ENCODE results near the gene FHIT. TPM values are rescaled to one million over a fixed set of nuclear protein-coding genes. Genes with fewer than 3 reads are reported as not detected.

The FHIT gene
- total and polyA plus RNA-seq, 2 of the 4 experiments (the other 2 are of a cell fraction): 0.07 TPM; not detected in 1

- no peak overlapping the region for H3K18ac ChIP-seq (ENCODE audit: low read depth, low read length)
- CTCF ChIA-PET: no interaction called here
- H3K23ac ChIP-seq (ENCODE audit: low read depth, low read length): no peak overlapping the region
- H3K27ac ChIP-seq (ENCODE audit: insufficient read depth, low read length): no peak overlapping the region
- BruUV-seq (replicated peaks): no TSS peak
- POLR2A ChIA-PET (ENCODE audit: unreplicated experiment): no interaction called here
- in situ Hi-C loops (cut with MboI; ENCODE audit: low sequenced_read_pairs) (no loop called here), intact Hi-C loops (cut with micrococcal nuclease) (no loop called here), dilution Hi-C loops (cut with HindIII; ENCODE audit: low sequenced_read_pairs, unreplicated experiment) (no loop called here)
- H3K27me3 ChIP-seq (ENCODE audit: control insufficient read depth, insufficient read depth, low read length): no peaks in the 10 kb centered on the region
- H3K4ac ChIP-seq (ENCODE audit: low read depth, low read length): no peak overlapping the region
- H3K36me3 ChIP-seq (ENCODE audit: control insufficient read depth, insufficient read depth, low read length): no peaks in the 10 kb centered on the region
- H4K20me1 ChIP-seq (ENCODE audit: insufficient read depth, low read length): no peaks in the 10 kb centered on the region
- H3K4me1 ChIP-seq (ENCODE audit: control insufficient read depth, insufficient read depth, low read length): no peaks in the 10 kb centered on the region
- TF ChIP-seq BHLHE40 (IDR thresholded peaks at IDR 0.05; ENCODE audit: low read depth, low read length) (no peak), RCOR1 (IDR thresholded peaks at IDR 0.05; ENCODE audit: insufficient replicate concordance, low read length) (no peak), CHD1 (IDR thresholded peaks at IDR 0.05; ENCODE audit: low read depth, low read length) (no peak), MXI1 (IDR thresholded peaks at IDR 0.05; ENCODE audit: borderline replicate concordance, low read depth, low read length) (no peak), MAFK (IDR thresholded peaks at IDR 0.05; ENCODE audit: low read depth, low read length) (no peak)
- TF ChIP-seq, protein P1, sequence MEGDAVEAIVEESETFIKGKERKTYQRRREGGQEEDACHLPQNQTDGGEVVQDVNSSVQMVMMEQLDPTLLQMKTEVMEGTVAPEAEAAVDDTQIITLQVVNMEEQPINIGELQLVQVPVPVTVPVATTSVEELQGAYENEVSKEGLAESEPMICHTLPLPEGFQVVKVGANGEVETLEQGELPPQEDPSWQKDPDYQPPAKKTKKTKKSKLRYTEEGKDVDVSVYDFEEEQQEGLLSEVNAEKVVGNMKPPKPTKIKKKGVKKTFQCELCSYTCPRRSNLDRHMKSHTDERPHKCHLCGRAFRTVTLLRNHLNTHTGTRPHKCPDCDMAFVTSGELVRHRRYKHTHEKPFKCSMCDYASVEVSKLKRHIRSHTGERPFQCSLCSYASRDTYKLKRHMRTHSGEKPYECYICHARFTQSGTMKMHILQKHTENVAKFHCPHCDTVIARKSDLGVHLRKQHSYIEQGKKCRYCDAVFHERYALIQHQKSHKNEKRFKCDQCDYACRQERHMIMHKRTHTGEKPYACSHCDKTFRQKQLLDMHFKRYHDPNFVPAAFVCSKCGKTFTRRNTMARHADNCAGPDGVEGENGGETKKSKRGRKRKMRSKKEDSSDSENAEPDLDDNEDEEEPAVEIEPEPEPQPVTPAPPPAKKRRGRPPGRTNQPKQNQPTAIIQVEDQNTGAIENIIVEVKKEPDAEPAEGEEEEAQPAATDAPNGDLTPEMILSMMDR (conservative IDR thresholded peaks at IDR 0.05; ENCODE audit: low read depth, low read length): no peak
- TF ChIP-seq, protein P2, sequence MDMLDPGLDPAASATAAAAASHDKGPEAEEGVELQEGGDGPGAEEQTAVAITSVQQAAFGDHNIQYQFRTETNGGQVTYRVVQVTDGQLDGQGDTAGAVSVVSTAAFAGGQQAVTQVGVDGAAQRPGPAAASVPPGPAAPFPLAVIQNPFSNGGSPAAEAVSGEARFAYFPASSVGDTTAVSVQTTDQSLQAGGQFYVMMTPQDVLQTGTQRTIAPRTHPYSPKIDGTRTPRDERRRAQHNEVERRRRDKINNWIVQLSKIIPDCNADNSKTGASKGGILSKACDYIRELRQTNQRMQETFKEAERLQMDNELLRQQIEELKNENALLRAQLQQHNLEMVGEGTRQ (IDR thresholded peaks at IDR 0.05; ENCODE audit: low read depth, low read length): no peak
- H4K8ac ChIP-seq (ENCODE audit: low read depth in 2 of 2, low read length in 2 of 2): no peak overlapping the region
- no peak overlapping the region for H2BK5ac ChIP-seq (ENCODE audit: low read depth, low read length, poor library complexity, severe bottlenecking)
- H3K4me3 ChIP-seq (ENCODE audit: insufficient read depth, low read depth, low read length): no peak overlapping the region
- no peak overlapping the region for H2AFZ ChIP-seq (replicated peaks; ENCODE audit: low read length, poor library complexity)
- WGBS, 2 experiments (ENCODE audit: extremely low coverage in 2 of 2, insufficient read length in 1 of 2): no CpG with 5 or more reads among the region's 6 CpGs
- ATAC-seq (ENCODE audit: low read depth) (no peak), DNase-seq (no peak)
- no peak overlapping the region for H2AK9ac ChIP-seq (replicated peaks; ENCODE audit: low read depth, low read length, poor library complexity)
- H3K9ac ChIP-seq (ENCODE audit: low read depth, low read length): no peak overlapping the region
- no peaks in the 10 kb centered on the region for H3K79me1 ChIP-seq (ENCODE audit: low read depth in 1 of 2, low read length in 2 of 2)
- no peak overlapping the region for H3K56ac ChIP-seq (ENCODE audit: extremely low read depth, insufficient read depth, low read length)
- no peak overlapping the region for H4K91ac ChIP-seq (ENCODE audit: insufficient read depth, low read depth, low read length)
- no peaks in the 10 kb centered on the region for H3K9me1 ChIP-seq (ENCODE audit: insufficient read depth, low read length)
- H4K5ac ChIP-seq (ENCODE audit: low read depth, low read length): no peak overlapping the region
- H2AK5ac ChIP-seq (ENCODE audit: low read depth, low read length): no peak overlapping the region
- no peak overlapping the region for H3K14ac ChIP-seq (replicated peaks; ENCODE audit: low read depth, low read length)
- H2BK15ac ChIP-seq (ENCODE audit: low read depth, low read length): no peak overlapping the region
- H3K9me3 ChIP-seq (ENCODE audit: control insufficient read depth, insufficient read depth, low read length): no peaks in the 10 kb centered on the region
- no peak overlapping the region for H3K4me2 ChIP-seq (ENCODE audit: low read depth, low read length)
- no peak overlapping the region for H2BK20ac ChIP-seq (ENCODE audit: low read depth, low read length)
- no peak overlapping the region for H2BK120ac ChIP-seq (ENCODE audit: low read depth, low read length)
Measured at GRCh38 chr3:60015032-60015705, 1236.1 kb downstream of the FHIT start.
